HepG2 (cell line): ENCODE data around the gene PEAK3. TPM values are rescaled to one million over a fixed set of nuclear protein-coding genes. Genes with fewer than 3 reads are reported as not detected.
A peak's percentile ranks its signal among the peaks of the same experiment; 100 is the strongest.

Source experiments
- ATF4 ChIP-seq, 2 experiments: fragments of 450-650 bp in 1 of 2; sonication (generic) in 1 of 2; formaldehyde crosslinking; IDR thresholded peaks; 2 replicates each; pipeline versions ENCODE4 v1.5.0 to v1.8.0; 2020 to 2022; ENCODE audit warnings: mild to moderate bottlenecking in 1 of 2, missing genetic modification reagents in 1 of 2
- CREB3 ChIP-seq: sonication (generic); formaldehyde crosslinking; IDR thresholded peaks from 2 replicates; pipeline ENCODE4 v1.5.0; 2020; ENCODE audit warnings: missing genetic modification reagents
- EED ChIP-seq: sonication (generic); formaldehyde crosslinking; IDR thresholded peaks from 2 replicates; pipeline ENCODE4 v1.5.0; 2020; ENCODE audit warnings: mild to moderate bottlenecking, missing genetic modification reagents
- FOXC1 ChIP-seq: sonication (generic); formaldehyde crosslinking; IDR thresholded peaks from 2 replicates; pipeline ENCODE4 v1.8.0; 2022; ENCODE audit warnings: mild to moderate bottlenecking, missing genetic modification reagents, borderline replicate concordance
- GABPA ChIP-seq, 2 experiments: IDR thresholded peaks; 2 replicates each; pipeline ENCODE4 v1.6.1; 2011 to 2016; ENCODE audit warnings: low read depth in 2 of 2, low read length in 1 of 2, missing biosample characterization in 1 of 2, missing genetic modification characterization in 1 of 2
- GABPB1 ChIP-seq: IDR thresholded peaks from 2 replicates; pipeline ENCODE4 v1.6.1; 2016; ENCODE audit warnings: mild to moderate bottlenecking, missing genetic modification reagents, moderate library complexity, missing compliant biosample characterization
- HES4 ChIP-seq: sonication (generic); formaldehyde crosslinking; IDR thresholded peaks from 2 replicates; pipeline ENCODE4 v1.9.0; 2021; ENCODE audit warnings: mild to moderate bottlenecking, missing genetic modification reagents, borderline replicate concordance
- IRF2 ChIP-seq: IDR thresholded peaks from 2 replicates; pipeline ENCODE4 v1.6.1; 2018; ENCODE audit warnings: missing genetic modification reagents, missing compliant biosample characterization
- MED13 ChIP-seq: sonication (generic); formaldehyde crosslinking; IDR thresholded peaks from 2 replicates; pipeline ENCODE4 v1.5.0; 2020; ENCODE audit warnings: missing genetic modification reagents
- NFYB ChIP-seq: sonication (generic); formaldehyde crosslinking; IDR thresholded peaks from 2 replicates; pipeline ENCODE4 v1.4.0; 2020; ENCODE audit warnings: missing genetic modification reagents
- NPAS2 ChIP-seq: sonication (generic); formaldehyde crosslinking; IDR thresholded peaks from 2 replicates; pipeline ENCODE4 v1.8.0; 2022; ENCODE audit warnings: mild to moderate bottlenecking, missing genetic modification reagents, borderline replicate concordance
- PAX8 ChIP-seq: sonication (generic); formaldehyde crosslinking; IDR thresholded peaks from 2 replicates; pipeline ENCODE4 v1.8.0; 2022; ENCODE audit warnings: mild to moderate bottlenecking, missing genetic modification reagents, borderline replicate concordance
- REL ChIP-seq: sonication (generic); formaldehyde crosslinking; conservative IDR thresholded peaks from 2 replicates; pipeline ENCODE4 v1.8.0; 2022; ENCODE audit warnings: mild to moderate bottlenecking, missing genetic modification reagents, moderate library complexity
- REST ChIP-seq, 2 experiments: IDR thresholded peaks; 2 replicates each; pipeline ENCODE4 v1.6.1; 2011 to 2012; ENCODE audit warnings: low read length in 2 of 2, borderline replicate concordance in 1 of 2, low read depth in 1 of 2, mild to moderate bottlenecking in 1 of 2, moderate library complexity in 1 of 2
- SETDB1 ChIP-seq: sonication (generic); formaldehyde crosslinking; IDR thresholded peaks from 2 replicates; pipeline ENCODE4 v1.5.1; 2020; ENCODE audit warnings: missing genetic modification reagents, mild to moderate bottlenecking, borderline replicate concordance
- TCF7L2 ChIP-seq: IDR thresholded peaks from 2 replicates; pipeline ENCODE4 v1.6.1; 2011; ENCODE audit warnings: mild to moderate bottlenecking, low read depth, low read length, moderate library complexity
- ZNF280D ChIP-seq: sonication (generic); formaldehyde crosslinking; IDR thresholded peaks from 2 replicates; pipeline ENCODE4 v1.5.1; 2020; ENCODE audit warnings: mild to moderate bottlenecking, missing genetic modification reagents
- ZNF720 ChIP-seq: sonication (generic); formaldehyde crosslinking; IDR thresholded peaks from 2 replicates; pipeline ENCODE4 v1.4.0; 2020; ENCODE audit warnings: missing genetic modification reagents
- ZNF724P ChIP-seq: sonication (generic); formaldehyde crosslinking; IDR thresholded peaks from 2 replicates; pipeline ENCODE4 v1.8.0; 2022; ENCODE audit warnings: missing genetic modification reagents, borderline replicate concordance
- ZSCAN31 ChIP-seq: sonication (generic); formaldehyde crosslinking; IDR thresholded peaks from 2 replicates; pipeline ENCODE4 v1.5.0; 2020; ENCODE audit warnings: low read depth, mild to moderate bottlenecking, missing genetic modification reagents
- polyA plus RNA-seq, 8 experiments: library from polyadenylated mRNA; depleted of rRNA in 3 of 8; stranded (reverse) in 7 of 8; unstranded in 1 of 8; fragments of >200 nt; fragmentation: Illumina TruSeq in 4 of 8; extraction: Trizol in 4 of 8; gene quantifications; 2 replicates each; pipeline versions ENCODE4 v1.2.1 to v1.2.3, GENCODE V29; 2011 to 2016; ENCODE audit warnings: low read depth in 4 of 8, missing spikeins in 1 of 8, mixed read lengths in 1 of 8; ENCODE audit not compliant: insufficient read depth in 1 of 8
- total RNA-seq, 5 experiments: library from RNA; depleted of rRNA; stranded (reverse); fragments of >200 nt; fragmentation: Illumina TruSeq; extraction: Trizol; gene quantifications; 2 replicates each; pipeline ENCODE4 v1.2.3, GENCODE V29; 2016; ENCODE audit warnings: low read depth in 1 of 5
- TF ChIP-seq, protein P1 (sequence below): sonication (generic); formaldehyde crosslinking; IDR thresholded peaks from 2 replicates; pipeline ENCODE4 v1.4.0; 2020; ENCODE audit warnings: missing genetic modification reagents

The PEAK3 gene
- total and polyA plus RNA-seq, 2 of the 13 experiments (the other 11 are each of a cell fraction or from before 2014, with no cell fraction given): not detected

- TF ChIP-seq REST (IDR thresholded peaks at IDR 0.05; ENCODE audit: borderline replicate concordance in 1 of 2, low read depth in 1 of 2, low read length in 2 of 2) (no peak), MED13 (CRISPR knock-in tag) (no peak), REL (no peak), ZNF280D (CRISPR knock-in tag) (no peak), ZNF724P (CRISPR knock-in tag) (no peak), ATF4 (CRISPR knock-in tag; IDR thresholded peaks at IDR 0.05) (no peak), FOXC1 (CRISPR knock-in tag) (no peak), NPAS2 (no peak), IRF2 (CRISPR knock-in tag) (no peak), ZSCAN31 (0 out of 2 replicates have a peak, but pooled peaks have one; percentile 26), ZNF720 (CRISPR knock-in tag) (no peak), EED (0 out of 2 replicates have a peak, but pooled peaks have one; percentile 72), TCF7L2 (no peak), SETDB1 (CRISPR knock-in tag) (no peak), GABPA (IDR thresholded peaks at IDR 0.05; ENCODE audit: low read depth, low read length) (no peak), GABPA (CRISPR knock-in tag; IDR thresholded peaks at IDR 0.05; ENCODE audit: low read depth) (no peak), CREB3 (CRISPR knock-in tag) (no peak), GABPB1 (CRISPR knock-in tag) (0 out of 2 replicates have a peak, but pooled peaks have one; percentile 24), PAX8 (CRISPR knock-in tag) (no peak), NFYB (no peak), HES4 (no peak)
- TF ChIP-seq, protein P1, sequence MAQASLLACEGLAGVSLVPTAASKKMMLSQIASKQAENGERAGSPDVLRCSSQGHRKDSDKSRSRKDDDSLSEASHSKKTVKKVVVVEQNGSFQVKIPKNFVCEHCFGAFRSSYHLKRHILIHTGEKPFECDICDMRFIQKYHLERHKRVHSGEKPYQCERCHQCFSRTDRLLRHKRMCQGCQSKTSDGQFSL (CRISPR knock-in tag): no peak
Measured at GRCh38 chr19:2291185-2291751, 9.3 kb upstream of the PEAK3 start (continued).
